Vagina (tissue), 2 donors: ENCODE data around the gene PCNX1.

Experiments used
- CTCF ChIP-seq, 3 experiments: fragments of 450-650 bp in 2 of 3; fragments of 200-600 bp in 1 of 3; sonication (generic) in 1 of 3; IDR thresholded peaks; one replicate each; pipeline ENCODE4 v1.5.1; 2017 to 2019; ENCODE audit warnings: antibody characterized with exemption in 3 of 3, mild to moderate bottlenecking in 2 of 3, moderate library complexity in 2 of 3
- POLR2AphosphoS5 ChIP-seq, 2 donors: sonication (generic); formaldehyde crosslinking; IDR thresholded peaks; one replicate each; pipeline ENCODE4 v1.9.0; 2017; ENCODE audit warnings: antibody characterized with exemption in 2 of 2, mild to moderate bottlenecking in 2 of 2, low read depth in 1 of 2; ENCODE audit not compliant: insufficient read depth in 1 of 2

GRCh38 chr14:71163050-71163841, 256.0 kb downstream of the PCNX1 start:
- TF ChIP-seq POLR2AphosphoS5 (IDR thresholded peaks at IDR 0.05; ENCODE audit: insufficient read depth in 1 of 2, low read depth in 1 of 2) (no peak), CTCF (IDR thresholded peaks at IDR 0.05) (no peak)
